ENCODE results near the gene TREML1.
"Not testable (repeated sequence)": the region's sequence is repeated elsewhere in the genome, so short reads cannot be mapped to it uniquely, and the experiment has no call there.

TREML1 gene

DNA sequence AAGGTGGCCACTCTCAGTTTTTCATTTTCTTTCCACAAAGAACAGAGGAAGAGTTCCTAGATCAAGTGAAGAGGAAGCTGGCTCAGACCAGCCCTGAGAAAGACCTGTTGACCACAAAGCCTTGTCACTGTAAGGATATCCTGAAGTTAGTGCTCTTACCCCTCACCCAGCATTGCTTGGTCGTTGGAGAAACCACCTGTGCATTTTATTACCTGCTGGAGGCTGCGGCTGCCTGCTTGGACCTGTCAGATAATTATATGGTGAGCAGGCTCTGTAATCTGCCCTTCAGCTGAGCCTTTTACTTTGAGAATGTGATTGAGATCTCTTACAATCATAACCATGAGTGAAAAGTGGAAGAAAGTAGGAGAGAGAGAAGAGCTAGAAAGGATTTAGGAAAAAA, 21.9 kb downstream of the TREML1 start:
- no peak for DNase-seq (ENCODE audit: insufficient read length)
- no peak for TF ChIP-seq POLR2A (IDR thresholded peaks at IDR 0.05; ENCODE audit: low read depth, low read length)
- TF ChIP-seq TAF1 (IDR thresholded peaks at IDR 0.05; ENCODE audit: borderline replicate concordance, low read depth, low read length), result no peak
- TF ChIP-seq POLR2AphosphoS5 (IDR thresholded peaks at IDR 0.05; ENCODE audit: low read depth, low read length), result no peak
- FAIRE-seq, result no peak

DNA sequence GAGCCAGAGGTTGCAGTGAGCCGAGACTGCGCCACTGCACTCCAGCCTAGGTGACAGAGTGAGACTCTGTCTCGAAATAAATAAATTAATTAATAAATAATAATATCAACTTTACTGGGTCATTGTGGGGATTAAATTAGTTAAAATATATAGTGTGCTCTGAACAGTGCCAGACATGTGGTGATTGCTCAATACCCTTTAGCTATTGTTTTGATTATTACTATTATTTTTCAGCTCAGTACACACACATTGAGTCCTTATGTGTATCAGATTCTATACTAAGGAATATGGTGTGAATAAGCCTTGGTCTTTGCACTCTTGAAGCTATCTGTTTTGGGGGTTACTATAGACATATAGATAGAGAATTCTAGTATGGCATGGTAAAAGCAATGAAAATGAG, 28.9 kb downstream of the TREML1 start:
- no peak for DNase-seq (ENCODE audit: insufficient read length)
- no peak for TF ChIP-seq TAF1 (IDR thresholded peaks at IDR 0.05; ENCODE audit: borderline replicate concordance, low read depth, low read length)
- TF ChIP-seq POLR2AphosphoS5 (IDR thresholded peaks at IDR 0.05; ENCODE audit: low read depth, low read length), result no peak
- no peak for TF ChIP-seq POLR2A (IDR thresholded peaks at IDR 0.05; ENCODE audit: low read depth, low read length)
- no peak for FAIRE-seq

DNA sequence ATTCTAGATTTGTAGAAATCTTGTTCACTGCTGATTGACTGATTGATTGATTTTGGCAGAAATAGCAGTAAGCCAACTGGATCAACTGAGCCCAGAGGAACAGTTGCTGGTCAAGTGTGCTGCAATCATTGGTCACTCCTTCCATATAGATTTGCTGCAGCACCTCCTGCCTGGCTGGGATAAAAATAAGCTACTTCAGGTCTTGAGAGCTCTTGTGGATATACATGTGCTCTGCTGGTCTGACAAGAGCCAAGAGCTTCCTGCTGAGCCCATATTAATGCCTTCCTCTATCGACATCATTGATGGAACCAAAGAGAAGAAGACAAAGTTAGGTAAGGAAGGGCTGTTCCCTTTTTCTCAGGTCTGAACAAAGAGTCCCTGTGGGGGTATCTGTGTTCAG, 31.2 kb downstream of the TREML1 start:
- DNase-seq (ENCODE audit: insufficient read length), result no peak
- no peak for TF ChIP-seq POLR2AphosphoS5 (IDR thresholded peaks at IDR 0.05; ENCODE audit: low read depth, low read length)
- TF ChIP-seq POLR2A (IDR thresholded peaks at IDR 0.05; ENCODE audit: low read depth, low read length), result no peak
- TF ChIP-seq TAF1 (IDR thresholded peaks at IDR 0.05; ENCODE audit: borderline replicate concordance, low read depth, low read length), result no peak
- FAIRE-seq, result no peak

DNA sequence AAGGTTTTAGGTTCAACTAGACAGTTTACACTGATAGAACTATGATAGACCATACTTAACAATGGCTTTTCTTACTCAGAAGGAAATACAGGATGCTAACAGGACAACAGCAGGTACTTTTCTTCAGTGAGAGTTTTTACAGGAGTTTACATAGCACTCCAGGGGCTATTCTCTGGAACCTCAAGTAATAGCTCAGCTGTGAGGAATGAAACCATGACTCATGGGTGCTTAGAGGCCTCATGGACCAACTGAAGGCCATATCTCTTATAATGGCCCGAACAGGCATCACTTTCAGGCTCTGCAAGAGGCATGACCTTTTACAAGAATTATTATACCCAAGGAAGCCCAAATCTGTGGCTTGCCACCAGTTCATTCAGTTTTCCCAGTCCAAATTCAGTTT, 31.8 kb downstream of the TREML1 start:
- TF ChIP-seq POLR2AphosphoS5 (IDR thresholded peaks at IDR 0.05; ENCODE audit: low read depth, low read length) (no peak), POLR2A (IDR thresholded peaks at IDR 0.05; ENCODE audit: low read depth, low read length) (no peak), TAF1 (IDR thresholded peaks at IDR 0.05; ENCODE audit: borderline replicate concordance, low read depth, low read length) (no peak)
- FAIRE-seq, result no peak
- DNase-seq (ENCODE audit: insufficient read length), result no peak

DNA sequence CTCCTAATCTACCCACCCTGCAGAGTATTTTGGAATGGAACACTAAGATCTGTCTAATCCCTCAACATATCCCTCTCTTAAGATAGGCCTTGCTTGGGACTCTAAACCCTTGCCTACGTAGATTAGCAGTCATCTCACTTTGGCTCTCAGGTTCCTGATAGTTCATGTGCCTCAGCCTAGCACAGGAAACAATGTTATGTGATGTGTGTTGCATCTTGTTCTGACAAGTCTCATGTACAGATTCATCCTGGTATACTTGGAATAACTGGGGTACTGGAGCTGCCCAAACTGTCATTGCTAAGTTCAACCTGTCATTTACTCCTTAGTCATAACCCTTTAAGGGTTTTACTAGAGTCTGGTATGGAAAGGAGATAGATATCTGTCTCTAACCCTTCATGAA, 34.1 kb downstream of the TREML1 start:
- FAIRE-seq (no peak), DNase-seq (ENCODE audit: insufficient read length) (no peak)
- TF ChIP-seq POLR2A (IDR thresholded peaks at IDR 0.05; ENCODE audit: low read depth, low read length), result no peak
- no peak for TF ChIP-seq POLR2AphosphoS5 (IDR thresholded peaks at IDR 0.05; ENCODE audit: low read depth, low read length)
- TF ChIP-seq TAF1 (IDR thresholded peaks at IDR 0.05; ENCODE audit: borderline replicate concordance, low read depth, low read length), result no peak

DNA sequence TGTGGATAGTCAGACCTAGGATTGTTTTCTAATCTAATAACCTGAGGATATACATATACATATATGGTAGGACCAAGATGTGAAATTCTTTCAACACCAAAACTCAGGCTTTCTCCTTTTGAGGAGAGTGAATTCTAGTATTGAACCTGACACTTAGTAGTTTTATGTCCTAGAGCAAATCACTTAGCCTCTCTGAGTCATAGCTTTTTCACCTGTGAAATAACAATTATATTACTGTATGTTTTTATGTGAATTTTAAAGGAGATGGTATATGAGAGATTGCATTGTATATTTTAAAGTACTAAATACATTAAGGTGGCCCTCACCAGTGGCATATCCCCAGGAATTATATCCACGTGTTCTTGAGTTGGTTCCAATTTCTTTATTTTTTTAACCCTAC, 34.6 kb downstream of the TREML1 start:
- DNase-seq (ENCODE audit: insufficient read length), result no peak
- TF ChIP-seq POLR2A (IDR thresholded peaks at IDR 0.05; ENCODE audit: low read depth, low read length), result no peak
- FAIRE-seq, result no peak

DNA sequence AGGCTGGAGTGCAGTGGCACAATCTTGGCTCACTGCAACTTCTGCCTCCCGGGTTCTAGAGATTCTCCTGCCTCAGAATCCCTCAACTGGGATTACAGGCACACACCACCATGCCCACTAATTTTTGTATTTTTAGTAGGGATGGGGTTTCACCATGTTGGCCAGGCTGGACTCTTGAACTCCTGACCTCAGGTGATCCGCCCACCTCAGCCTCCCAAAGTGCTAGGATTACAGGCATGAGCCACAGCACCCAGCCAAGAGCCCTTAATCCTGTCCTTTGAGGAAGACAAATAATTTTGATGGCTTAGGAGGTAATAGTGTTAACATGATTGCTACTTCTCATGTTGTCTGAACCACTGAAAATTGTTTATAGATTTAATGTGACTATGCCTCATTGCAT, 39.1 kb downstream of the TREML1 start:
- not testable (repeated sequence) for FAIRE-seq; DNase-seq (ENCODE audit: insufficient read length)

DNA sequence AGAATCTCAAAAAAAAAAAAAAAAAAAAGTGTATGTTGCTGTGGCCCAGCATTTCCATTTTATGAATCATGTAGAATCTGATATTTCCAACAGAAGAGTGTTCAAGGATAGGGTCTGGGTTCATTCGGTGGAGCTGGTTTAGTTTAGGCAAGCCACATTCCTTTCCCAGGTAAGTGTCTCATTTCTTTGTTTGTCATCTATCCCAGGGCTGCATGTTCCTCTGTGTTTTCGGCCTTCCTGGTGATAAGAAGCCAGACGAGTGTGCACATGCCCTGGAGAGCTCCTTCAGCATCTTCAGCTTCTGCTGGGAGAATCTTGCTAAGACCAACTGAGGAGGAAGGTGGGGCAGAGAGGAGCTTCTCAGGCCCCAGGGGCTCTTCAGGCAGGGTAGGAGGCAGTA, 43.1 kb downstream of the TREML1 start:
- no peak for TF ChIP-seq TAF1 (IDR thresholded peaks at IDR 0.05; ENCODE audit: borderline replicate concordance, low read depth, low read length)
- TF ChIP-seq POLR2A (IDR thresholded peaks at IDR 0.05; ENCODE audit: low read depth, low read length), result no peak
- no peak for TF ChIP-seq POLR2AphosphoS5 (IDR thresholded peaks at IDR 0.05; ENCODE audit: low read depth, low read length)
- no peak for FAIRE-seq
- DNase-seq (ENCODE audit: insufficient read length), result no peak

DNA sequence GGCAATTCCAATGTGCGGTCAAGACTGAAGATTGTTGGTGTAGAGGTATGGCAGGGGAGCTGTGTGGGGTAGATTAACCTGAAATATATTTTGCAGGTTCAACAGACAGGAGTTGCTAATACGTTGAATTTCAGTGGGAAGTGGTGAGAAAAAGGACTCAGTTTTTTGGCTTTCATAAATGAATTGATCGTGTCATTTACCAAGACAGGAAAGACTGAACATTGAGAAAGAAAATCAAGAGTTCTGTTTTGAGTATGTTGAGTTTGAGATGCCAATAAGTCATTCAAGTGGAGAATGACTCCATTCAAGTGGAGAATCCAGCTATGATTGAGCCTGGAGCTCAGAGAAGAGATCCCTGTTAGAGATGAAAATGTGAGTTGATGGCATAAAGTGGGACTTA, 50.3 kb downstream of the TREML1 start:
- no peak for DNase-seq (ENCODE audit: insufficient read length)
- TF ChIP-seq POLR2AphosphoS5 (IDR thresholded peaks at IDR 0.05; ENCODE audit: low read depth, low read length), result no peak
- TF ChIP-seq POLR2A (IDR thresholded peaks at IDR 0.05; ENCODE audit: low read depth, low read length), result no peak
- no peak for TF ChIP-seq TAF1 (IDR thresholded peaks at IDR 0.05; ENCODE audit: borderline replicate concordance, low read depth, low read length)
- no peak for FAIRE-seq

DNA sequence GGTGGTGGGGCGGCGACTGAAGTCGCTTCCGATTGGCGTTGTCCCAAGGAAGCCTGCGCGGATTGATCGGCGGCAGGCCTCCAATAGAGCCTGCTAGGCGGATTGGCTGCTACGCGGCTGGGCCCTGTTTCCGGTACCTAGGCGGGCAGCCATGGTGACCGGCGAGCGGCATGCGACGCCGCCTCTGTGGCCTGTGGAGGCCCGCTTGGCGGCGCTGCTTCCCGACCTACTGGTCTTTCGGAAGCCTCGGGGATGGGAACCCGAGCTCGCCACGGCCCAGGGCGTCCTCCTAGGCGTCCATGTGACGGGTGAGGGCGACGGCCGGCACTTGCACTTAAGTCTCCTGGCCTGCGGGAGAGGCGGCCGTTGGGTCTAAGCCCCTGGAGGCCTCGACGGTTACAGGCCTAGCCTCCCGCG, 53.3 kb downstream of the TREML1 start:
- no peak for DNase-seq (ENCODE audit: insufficient read length)
- FAIRE-seq, result no peak
- TF ChIP-seq POLR2AphosphoS5 (IDR thresholded peaks at IDR 0.05; ENCODE audit: low read depth, low read length), result no peak

Measured in GM12892 (cell line).